Motor neuron (in vitro differentiated cells): ENCODE results near the gene NEK10. TPM values are rescaled to one million over a fixed set of nuclear protein-coding genes. Genes with fewer than 3 reads are reported as not detected.
A peak's percentile ranks its signal among the peaks of the same experiment; 100 is the strongest.

Experiments
- ATAC-seq, 8 experiments: fragments of 200-7000 bp; cut with Tn5 transposase; replicated peaks in 6 of 8; 2 replicates each; pipeline ENCODE4 v1.8.0; 2021; ENCODE audit warnings: mild to moderate bottlenecking in 8 of 8, moderate library complexity in 8 of 8
- H3K27ac ChIP-seq, 2 donors: fragments of 250-450 bp; sonication (Bioruptor Pico); 2 replicates each; pipeline ENCODE4 v1.9.0; 2021; ENCODE audit warnings: antibody characterized with exemption in 2 of 2, mild to moderate bottlenecking in 2 of 2, moderate library complexity in 1 of 2
- H3K4me1 ChIP-seq, 2 donors: fragments of 250-450 bp; sonication (Bioruptor Pico); replicated peaks in 1 of 2; 2 replicates each; pipeline ENCODE4 v1.6.1; 2021; ENCODE audit warnings: antibody characterized with exemption in 2 of 2, mild to moderate bottlenecking in 2 of 2, moderate library complexity in 1 of 2
- H3K4me3 ChIP-seq, 5 donors: fragments of 250-450 bp; sonication (Bioruptor Pico); 2 replicates each; pipeline ENCODE4 v1.9.0; 2021; ENCODE audit warnings: antibody characterized with exemption in 5 of 5, mild to moderate bottlenecking in 5 of 5, moderate library complexity in 4 of 5
- WGBS, 10 experiments: fragments of 450-650 bp; shearing (Covaris generic); methylation state at CpG; one replicate each; pipeline ENCODE4 v1.0.0; 2022; 5-methylcytosine and 5-hydroxymethylcytosine counted together
- in situ Hi-C, 9 experiments: fragments of 400-800 bp; cut with MboI; loops; one replicate each; pipeline ENCODE4 v1.15.0; 2021; ENCODE audit warnings: low sequenced_read_pairs in 9 of 9, low pct_unique_long_range_greater_than_20kb in 2 of 9; ENCODE audit not compliant: unreplicated experiment in 9 of 9
- total RNA-seq, 8 experiments: library from RNA; unstranded; fragments of 300-600 nt; gene quantifications; 2 replicates each; pipeline versions ENCODE4 v1.2.3 to v1.2.4, GENCODE V29; 2022

NEK10 gene
- total RNA-seq, 8 experiments from 2014 or later, result 1.5 to 18.8 (median 5.1) TPM

GRCh38 chr3:27165321-27165721 is 203.9 kb downstream of the NEK10 start:
- peak in 3 of 8 experiments; percentile 16 to 92 (median 89) for ATAC-seq
- H3K4me3 ChIP-seq, result no peak overlapping the region
- no peak overlapping the region for H3K27ac ChIP-seq
- no peaks in the 10 kb centered on the region for H3K4me1 ChIP-seq
- in situ Hi-C loops, result no loop called here
- 0 to 100% (median 88%) methylated on average over 1 to 2 of the region's 2 CpGs; no CpG with 5 or more reads in 3 of the 10 experiments for WGBS, 10 experiments

- no peak overlapping the region for H3K4me3 ChIP-seq
- H3K27ac ChIP-seq, result no peak overlapping the region
- no peak for ATAC-seq
- in situ Hi-C loops, result no loop called here
- no peaks in the 10 kb centered on the region for H3K4me1 ChIP-seq
- whole genome bisulfite sequencing, 10 experiments, result 50 to 100% (median 82%) methylated on average over 1 to 2 of the region's 2 CpGs; no CpG with 5 or more reads in 2 of the 10 experiments
Observed at GRCh38 chr3:27160779-27161287, 208.3 kb downstream of the NEK10 start.

- Histone ChIP-seq H3K27ac (no peak overlapping the region), H3K4me3 (no peak overlapping the region), H3K4me1 (no peaks in the 10 kb centered on the region)
- 77 to 100% (median 90%) methylated on average over 1 to 3 of the region's 3 CpGs; no CpG with 5 or more reads in 3 of the 10 experiments for WGBS, 10 experiments
- no peak for ATAC-seq
- in situ Hi-C loops, result no loop called here
Observed at GRCh38 chr3:27160146-27160545, 209.0 kb downstream of the NEK10 start.

- H3K27ac ChIP-seq, result no peak overlapping the region
- H3K4me3 ChIP-seq, result no peak overlapping the region
- in situ Hi-C loops, result no loop called here
- 33 to 80% (median 76%) methylated on average over 1 of the region's 1 CpG; no CpG with 5 or more reads in 4 of the 10 experiments for WGBS, 10 experiments
- no peak for ATAC-seq
- H3K4me1 ChIP-seq, result no peaks in the 10 kb centered on the region
Observed at GRCh38 chr3:27147215-27147614, 222.0 kb downstream of the NEK10 start.

GRCh38 chr3:27146786-27147185 is 222.4 kb downstream of the NEK10 start:
- Histone ChIP-seq H3K4me1 (no peaks in the 10 kb centered on the region), H3K27ac (no peak overlapping the region), H3K4me3 (no peak overlapping the region)
- no peak for ATAC-seq
- 36 to 92% (median 66%) methylated on average over 1 to 3 of the region's 3 CpGs; no CpG with 5 or more reads in 2 of the 10 experiments for WGBS, 10 experiments
- in situ Hi-C loops, result no loop called here

- H3K4me3 ChIP-seq, result no peak overlapping the region
- in situ Hi-C loops, result no loop called here
- no peak for ATAC-seq
- no peak overlapping the region for H3K27ac ChIP-seq
- no peaks in the 10 kb centered on the region for H3K4me1 ChIP-seq
- 76 to 92% (median 88%) methylated on average over 2 to 3 of the region's 3 CpGs; no CpG with 5 or more reads in 4 of the 10 experiments for WGBS, 10 experiments
Observed at GRCh38 chr3:27145719-27146118, 223.5 kb downstream of the NEK10 start.

- ATAC-seq, result no peak
- in situ Hi-C loops, result no loop called here
Observed at GRCh38 chr3:27141668-27142067, 227.5 kb downstream of the NEK10 start.

GRCh38 chr3:27138562-27138961 is 230.6 kb downstream of the NEK10 start:
- in situ Hi-C loops, result loop anchor here in 1 of 9 experiments (10.0 kb wide), 1 partner anchor 116 kb away; no protein-coding TSS in a partner anchor
- no peaks in the 10 kb centered on the region for H3K4me1 ChIP-seq
- ATAC-seq, result no peak
- H3K4me3 ChIP-seq, result no peak overlapping the region
- H3K27ac ChIP-seq, result no peak overlapping the region

More at GRCh38 chr3:27141668-27142067, 227.5 kb downstream of the NEK10 start:
- no peak overlapping the region for H3K4me3 ChIP-seq
- H3K27ac ChIP-seq, result no peak overlapping the region
- H3K4me1 ChIP-seq, result no peaks in the 10 kb centered on the region

GRCh38 chr3:27138005-27138404 is 231.2 kb downstream of the NEK10 start:
- ATAC-seq, result no peak
- in situ Hi-C loops, result loop anchor here in 1 of 9 experiments (10.0 kb wide), 1 partner anchor 117 kb away; no protein-coding TSS in a partner anchor
- Histone ChIP-seq H3K27ac (no peak overlapping the region), H3K4me1 (no peaks in the 10 kb centered on the region), H3K4me3 (no peak overlapping the region)
- WGBS, 10 experiments, result 0 to 72% (median 53%) methylated on average over 1 to 3 of the region's 4 CpGs; no CpG with 5 or more reads in 6 of the 10 experiments

GRCh38 chr3:27134171-27134796 is 234.9 kb downstream of the NEK10 start:
- ATAC-seq, result peak; percentile 44 to 90 (median 70)
- H3K4me1 ChIP-seq, result no peaks in the 10 kb centered on the region
- H3K27ac ChIP-seq, result no peak overlapping the region
- H3K4me3 ChIP-seq, result no peak overlapping the region
- WGBS, 10 experiments, result 6 to 100% (median 55%) methylated on average over 1 to 2 of the region's 2 CpGs; no CpG with 5 or more reads in 5 of the 10 experiments
- in situ Hi-C loops, result loop anchor here in 1 of 9 experiments (10.0 kb wide), 1 partner anchor 121 kb away; no protein-coding TSS in a partner anchor

- Histone ChIP-seq H3K4me3 (no peak overlapping the region), H3K4me1 (no peaks in the 10 kb centered on the region), H3K27ac (no peak overlapping the region)
- ATAC-seq, result no peak
- in situ Hi-C loops, result loop anchor here in 1 of 9 experiments (10.0 kb wide), 1 partner anchor 122 kb away; no protein-coding TSS in a partner anchor
- WGBS, 10 experiments, result 0 to 100% (median 60%) methylated on average over 1 to 2 of the region's 2 CpGs; no CpG with 5 or more reads in 1 of the 10 experiments
Observed at GRCh38 chr3:27133060-27133459, 236.1 kb downstream of the NEK10 start.

- in situ Hi-C loops, result loop anchor here in 1 of 9 experiments (10.0 kb wide), 1 partner anchor 124 kb away; no protein-coding TSS in a partner anchor
- Histone ChIP-seq H3K4me1 (no peaks in the 10 kb centered on the region), H3K27ac (no peak overlapping the region), H3K4me3 (no peak overlapping the region)
- WGBS, 10 experiments, result 75 to 100% (median 100%) methylated on average over 1 of the region's 1 CpG; no CpG with 5 or more reads in 3 of the 10 experiments
- no peak for ATAC-seq
Observed at GRCh38 chr3:27130796-27131195, 238.4 kb downstream of the NEK10 start.

- H3K4me3 ChIP-seq, result no peak overlapping the region
- in situ Hi-C loops, result no loop called here
- H3K4me1 ChIP-seq, result no peaks in the 10 kb centered on the region
- 0 to 100% (median 80%) methylated on average over 1 to 3 of the region's 3 CpGs; no CpG with 5 or more reads in 1 of the 10 experiments for WGBS, 10 experiments
- no peak for ATAC-seq
- H3K27ac ChIP-seq, result no peak overlapping the region
Observed at GRCh38 chr3:27127879-27128278, 241.3 kb downstream of the NEK10 start.
